Renal pelvis (tissue), 4 donors: ENCODE measurements around the gene THAP7. TPM values are rescaled to one million over a fixed set of nuclear protein-coding genes. Genes with fewer than 3 reads are reported as not detected.

ENCODE experiments used
- DNase-seq: peaks from one replicate; pipeline ENCODE4 v3.0.0-alpha.2; 2013
- polyA plus RNA-seq, 3 donors: library from polyadenylated mRNA; unstranded; fragments of 120-200 nt; gene quantifications; one replicate each; pipeline ENCODE4 v1.2.1, GENCODE V29; 2013; ENCODE audit not compliant: insufficient read length in 3 of 3

Gene THAP7
- polyA plus RNA-seq, 3 donors: 18.2 to 23.8 (median 22.4) TPM

GRCh38 chr22:20996598-20997535 lies 5.1 kb downstream of the THAP7 start:
- DNase-seq: no peak

- no peak for DNase-seq
Observed at GRCh38 chr22:20996031-20996410, 5.9 kb downstream of the THAP7 start.

GRCh38 chr22:20995329-20996030 lies 6.4 kb downstream of the THAP7 start:
- no peak for DNase-seq

GRCh38 chr22:20994902-20995241 lies 7.0 kb downstream of the THAP7 start:
- no peak for DNase-seq

GRCh38 chr22:20994128-20994901 lies 7.6 kb downstream of the THAP7 start:
- DNase-seq: no peak

GRCh38 chr22:20993304-20994127 lies 8.4 kb downstream of the THAP7 start:
- DNase-seq: no peak

- no peak for DNase-seq
Observed at GRCh38 chr22:20992456-20993303, 9.2 kb downstream of the THAP7 start.

GRCh38 chr22:20992056-20992442 lies 9.9 kb downstream of the THAP7 start:
- no peak for DNase-seq

- no peak for DNase-seq
Observed at GRCh38 chr22:20991252-20992055, 10.5 kb downstream of the THAP7 start.

GRCh38 chr22:20990184-20991180 lies 11.4 kb downstream of the THAP7 start:
- DNase-seq: no peak

GRCh38 chr22:20989323-20990138 lies 12.4 kb downstream of the THAP7 start:
- DNase-seq: no peak

GRCh38 chr22:20988573-20989322 lies 13.2 kb downstream of the THAP7 start:
- DNase-seq: no peak

GRCh38 chr22:20987375-20987774 lies 14.5 kb downstream of the THAP7 start:
- DNase-seq: no peak

- DNase-seq: no peak
Observed at GRCh38 chr22:20986365-20986764, 15.6 kb downstream of the THAP7 start.

GRCh38 chr22:20985720-20986119 lies 16.2 kb downstream of the THAP7 start:
- DNase-seq: no peak

- DNase-seq: no peak
Observed at GRCh38 chr22:20983081-20983771, 18.7 kb downstream of the THAP7 start.
